K562 (cell line): ENCODE data around the gene ITPKA. TPM values are rescaled to one million over a fixed set of nuclear protein-coding genes. Genes with fewer than 3 reads are reported as not detected.

Source experiments
- ATAC-seq: fragments of 200-7000 bp; cut with Tn5 transposase; 3 replicates; pipeline ENCODE4 v1.9.1; 2020; ENCODE audit warnings: moderate library complexity
- BruUV-seq: library from RNA; stranded (reverse); fragments of 400-500 nt; replicated peaks from 2 replicates; lab custom pipeline; 2021; lab: Mats Ljungman, UMichigan
- CTCF ChIA-PET: fragments of 300-600 bp; formaldehyde crosslinking; extraction: SDS; loops from one replicate; lab custom pipeline; 2021; ENCODE audit warnings: low intra/inter-chr PET ratio; lab: Yijun Ruan, JAX
- POLR2A ChIA-PET: fragments of 300-600, 350-650 bp; sonication (Branson Sonifier 250); formaldehyde crosslinking; extraction: SDS; loops from one replicate; lab custom pipeline; 2021; ENCODE audit warnings: antibody characterized with exemption, inconsistent platforms; lab: Yijun Ruan, JAX
- DNase-seq, 4 experiments: peaks; one replicate each; pipeline versions ENCODE4 v3.0.0 to v3.0.0-alpha.2; 2011 to 2018; ENCODE audit warnings: low spot score in 3 of 4, mixed read lengths in 3 of 4; ENCODE audit errors: extremely low read depth in 1 of 4
- FAIRE-seq: peaks from 2 replicates; lab custom pipeline; 2011; peaks lifted over from hg19 to GRCh38; lab: Jason Lieb, UNC
- H2AFZ ChIP-seq: 2 replicates; pipeline ENCODE4 v1.6.0; 2011; ENCODE audit warnings: low read depth, low read length, control low read depth, inconsistent platforms
- H3K27ac ChIP-seq: fragments of 200-600 bp; 3 replicates; pipeline ENCODE4 v1.8.0; 2011; ENCODE audit warnings: low read depth, mild to moderate bottlenecking, control low read depth, inconsistent platforms, low read length, moderate library complexity, mixed read lengths; ENCODE audit errors: extremely low read depth
- H3K27me3 ChIP-seq, 2 experiments: fragments of 300-600 bp in 1 of 2; 2 replicates in 1 of 2; 3 replicates in 1 of 2; pipeline versions ENCODE4 v1.6.0 to v1.8.0; 2011; ENCODE audit warnings: inconsistent platforms in 2 of 2, low read length in 2 of 2, mild to moderate bottlenecking in 1 of 2, mixed read lengths in 1 of 2, moderate library complexity in 1 of 2; ENCODE audit not compliant: control insufficient read depth in 2 of 2, insufficient read depth in 2 of 2
- H3K36me3 ChIP-seq: fragments of 300-600 bp; 3 replicates; pipeline ENCODE4 v1.8.0; 2011; ENCODE audit warnings: mild to moderate bottlenecking, low read length, inconsistent platforms; ENCODE audit not compliant: control insufficient read depth, insufficient read depth
- H3K4me1 ChIP-seq, 2 experiments: fragments of 200-600 bp in 1 of 2; replicated peaks in 1 of 2; 2 replicates in 1 of 2; 3 replicates in 1 of 2; pipeline versions ENCODE4 v1.5.1 to v1.8.0; 2011; ENCODE audit warnings: inconsistent platforms in 2 of 2, low read length in 2 of 2, mild to moderate bottlenecking in 1 of 2, mixed read lengths in 1 of 2, moderate library complexity in 1 of 2; ENCODE audit not compliant: control insufficient read depth in 2 of 2, insufficient read depth in 2 of 2
- H3K4me2 ChIP-seq: 2 replicates; pipeline ENCODE4 v1.6.1; 2011; ENCODE audit warnings: low read length, control low read depth, inconsistent platforms, mixed read lengths; ENCODE audit not compliant: insufficient read depth
- H3K4me3 ChIP-seq: fragments of 200-600 bp; sonication (generic), shearing (Covaris generic); 2 replicates; pipeline ENCODE4 v1.5.1; 2016; ENCODE audit warnings: control low read depth, inconsistent platforms
- H3K79me2 ChIP-seq: fragments of 200-600 bp; 3 replicates; pipeline ENCODE4 v1.8.0; 2011; ENCODE audit warnings: low read length, inconsistent platforms; ENCODE audit not compliant: control insufficient read depth, insufficient read depth
- H3K9ac ChIP-seq, 2 experiments: 2 replicates each; pipeline versions ENCODE4 v1.6.0 to v1.6.1; 2011; ENCODE audit warnings: low read depth in 2 of 2, low read length in 2 of 2, control low read depth in 1 of 2, inconsistent platforms in 1 of 2, mild to moderate bottlenecking in 1 of 2, mixed read lengths in 1 of 2; ENCODE audit not compliant: insufficient read depth in 1 of 2
- H3K9me1 ChIP-seq: one replicate; pipeline ENCODE4 v1.6.0; 2011; ENCODE audit warnings: inconsistent platforms, mild to moderate bottlenecking, low read length, moderate library complexity; ENCODE audit not compliant: control insufficient read depth, insufficient read depth
- H3K9me3 ChIP-seq: replicated peaks from 2 replicates; pipeline ENCODE4 v1.5.1; 2011; ENCODE audit warnings: low read depth, low read length, inconsistent platforms; ENCODE audit not compliant: control insufficient read depth, insufficient read depth
- H4K20me1 ChIP-seq: replicated peaks from 2 replicates; pipeline ENCODE4 v1.6.1; 2011; ENCODE audit warnings: low read length, inconsistent platforms, mixed read lengths; ENCODE audit not compliant: control insufficient read depth, insufficient read depth
- AFF4 ChIP-seq: sonication (generic); formaldehyde crosslinking; IDR thresholded peaks from 2 replicates; pipeline ENCODE4 v1.8.0; 2023; ENCODE audit warnings: mild to moderate bottlenecking, missing genetic modification reagents
- BCOR ChIP-seq: fragments of 450-650 bp; IDR thresholded peaks from 2 replicates; pipeline ENCODE4 v1.6.1; 2016
- ELF4 ChIP-seq: fragments of 450-650 bp; formaldehyde crosslinking; IDR thresholded peaks from 2 replicates; pipeline ENCODE4 v1.4.0; 2022; ENCODE audit warnings: missing genetic modification characterization
- FIP1L1 ChIP-seq: fragments of 200-400 bp; formaldehyde crosslinking; IDR thresholded peaks from 2 replicates; pipeline ENCODE4 v1.6.1; 2018; ENCODE audit warnings: mild to moderate bottlenecking, low read depth, low read length; ENCODE audit not compliant: poor library complexity, severe bottlenecking
- GABPB2 ChIP-seq: fragments of 250-450 bp; sonication (Bioruptor Pico); conservative IDR thresholded peaks from 2 replicates; pipeline ENCODE4 v1.5.1; 2021; ENCODE audit warnings: mild to moderate bottlenecking
- HCFC1 ChIP-seq: IDR thresholded peaks from 2 replicates; pipeline ENCODE4 v1.6.1; 2012; ENCODE audit warnings: low read depth, low read length, improper control_type of control experiment
- HINFP ChIP-seq: fragments of 450-650 bp; conservative IDR thresholded peaks from 2 replicates; pipeline ENCODE4 v1.6.1; 2016; ENCODE audit warnings: missing genetic modification characterization, low read depth, mild to moderate bottlenecking, control low read depth, missing compliant biosample characterization
- KAT7 ChIP-seq: sonication (generic); formaldehyde crosslinking; IDR thresholded peaks from 2 replicates; pipeline ENCODE4 v1.8.0; 2022; ENCODE audit warnings: missing genetic modification reagents, mild to moderate bottlenecking, borderline replicate concordance
- RFX1 ChIP-seq: fragments of 450-650 bp; IDR thresholded peaks from 2 replicates; pipeline ENCODE4 v1.6.1; 2016; ENCODE audit warnings: mild to moderate bottlenecking, moderate library complexity
- SPI1 ChIP-seq: IDR thresholded peaks from 2 replicates; pipeline ENCODE4 v1.6.1; 2011; ENCODE audit warnings: low read depth, low read length, control low read depth, borderline replicate concordance
- TARDBP ChIP-seq: fragments of 450-650 bp; IDR thresholded peaks from 2 replicates; pipeline ENCODE4 v1.6.1; 2016
- THAP12 ChIP-seq: fragments of 250-450 bp; sonication (Bioruptor Pico); IDR thresholded peaks from 2 replicates; pipeline ENCODE4 v1.9.0; 2021; ENCODE audit warnings: mild to moderate bottlenecking, inconsistent platforms
- XRCC4 ChIP-seq: IDR thresholded peaks from one replicate; pipeline ENCODE4 v1.6.1; 2011; ENCODE audit not compliant: insufficient read depth, insufficient read length; ENCODE audit errors: extremely low read depth
- WGBS: fragments of 100-300 bp; shearing (Covaris generic); methylation state at CpG from one replicate; pipeline ENCODE4 v1.1.6; 2016; ENCODE audit warnings: low coverage, mixed read lengths; ENCODE audit not compliant: insufficient coverage; ENCODE audit errors: missing lambda C conversion rate; 5-methylcytosine and 5-hydroxymethylcytosine counted together
- in situ Hi-C: fragments of 300-500 bp; cut with MboI; formaldehyde crosslinking; loops from 4 replicates; pipeline ENCODE4 v1.15.0; 2018; ENCODE audit warnings: inconsistent platforms, mixed read lengths
- intact Hi-C: fragments of 100-400 bp; cut with micrococcal nuclease; formaldehyde crosslinking; loops from 2 replicates; pipeline ENCODE4 v1.14.2; 2022
- polyA plus RNA-seq, 8 experiments: library from polyadenylated mRNA; depleted of rRNA in 4 of 8; stranded (reverse) in 5 of 8; unstranded in 3 of 8; fragments of >200 nt; fragmentation: Nextera tagmentation in 2 of 8; fragmentation: Illumina TruSeq in 1 of 8; extraction: Ambion mirVana in 2 of 8; extraction: Trizol in 1 of 8; gene quantifications; 2 replicates each; pipeline versions ENCODE4 v1.2.1 to v1.2.3, GENCODE V29; 2011 to 2014; ENCODE audit warnings: inconsistent platforms in 1 of 8, missing spikeins in 1 of 8
- total RNA-seq, 7 experiments: library from RNA; depleted of rRNA in 6 of 7; stranded (reverse); fragments of >200 nt in 6 of 7; fragmentation: Illumina TruSeq in 2 of 7; extraction: Trizol in 2 of 7; gene quantifications; 2 replicates each; pipeline versions ENCODE4 v1.2.1 to v1.2.3, GENCODE V29; 2011 to 2021; ENCODE audit warnings: low replicate concordance in 1 of 7

ITPKA gene
- total and polyA plus RNA-seq, 9 of the 15 experiments (the other 6 are each of a cell fraction or from before 2014, with no cell fraction given): 0.14 to 68.4 (median 11.5) TPM

- Histone ChIP-seq H3K9me3 (no peaks in the 10 kb centered on the region), H3K4me1 (peaks cover 24 to 42% of the 10 kb centered on the region in 2 experiments), H3K27ac (peak overlapping the region; percentile 74), H3K4me3 (peak overlapping the region; percentile 60), H3K27me3 (no peaks in the 10 kb centered on the region), H3K4me2 (peak overlapping the region; percentile 90), H3K79me2 (peaks cover 36% of the 10 kb centered on the region), H3K36me3 (0 out of 3 replicates have a peak, but pooled peaks cover 6% of the 10 kb centered on the region), H4K20me1 (no peaks in the 10 kb centered on the region), H3K9ac (peak overlapping the region; percentile 61 to 94), H3K9me1 (no peaks in the 10 kb centered on the region), H2AFZ (peak overlapping the region; percentile 82)
- ChIA-PET POLR2A (interaction anchor here (0.6 to 1.5 kb wide), 9 partner anchors 10 to 583 kb away, joined by 3 to 6 read pairs (median 4); no protein-coding TSS in a partner anchor), CTCF (no interaction called here)
- peak in 2 of 4 experiments; percentile 59 to 70 for DNase-seq
- ATAC-seq: peak; percentile 42
- intact Hi-C loops (loop anchor here (2.0 to 5.0 kb wide), 2 partner anchors 18 to 477 kb away; partner anchors contain the start of genes EHD4 and LTK), in situ Hi-C loops (no loop called here)
- FAIRE-seq: no peak
- 2% methylated on average over 50 of the region's 60 CpGs for WGBS
- BruUV-seq: no TSS peak
- TF ChIP-seq SPI1 (0 out of 2 replicates have a peak, but pooled peaks have one; percentile 36), ELF4 (CRISPR knock-in tag) (no peak), HINFP (tag) (no peak), KAT7 (peak; percentile 20; the same call in 1 of the 2 replicates), HCFC1 (no peak), XRCC4 (no peak), THAP12 (no peak), TARDBP (no peak), FIP1L1 (peak; percentile 55), BCOR (0 out of 2 replicates have a peak, but pooled peaks have one; percentile 24), GABPB2 (CRISPR knock-in tag) (no peak), AFF4 (0 out of 2 replicates have a peak, but pooled peaks have one; percentile 13), RFX1 (no peak)
Observed at GRCh38 chr15:41494922-41495735, 1.5 kb downstream of the ITPKA start.
